GM19328 (cell line): Measurements from ENCODE around the gene NINJ2.

Source experiments
- ATAC-seq: cut with Tn5 transposase; IDR thresholded peaks from one replicate; pipeline ENCODE4 v1.9.1; 2021; ENCODE audit warnings: mild to moderate bottlenecking, moderate library complexity; ENCODE audit not compliant: unreplicated experiment

The NINJ2 gene

GRCh38 chr12:617304-617915 lies 45.8 kb downstream of the NINJ2 start:
- ATAC-seq, result no peak

- ATAC-seq, result no peak
Observed at GRCh38 chr12:615620-616019, 47.6 kb downstream of the NINJ2 start.

- ATAC-seq, result no peak
Observed at GRCh38 chr12:614411-614970, 48.8 kb downstream of the NINJ2 start.

GRCh38 chr12:613996-614395 lies 49.2 kb downstream of the NINJ2 start:
- no peak for ATAC-seq

- no peak for ATAC-seq
Observed at GRCh38 chr12:612886-613285, 50.4 kb downstream of the NINJ2 start.

- ATAC-seq, result no peak
Observed at GRCh38 chr12:612293-612692, 51.0 kb downstream of the NINJ2 start.

- ATAC-seq, result no peak
Observed at GRCh38 chr12:611721-612120, 51.5 kb downstream of the NINJ2 start.

- ATAC-seq, result no peak
Observed at GRCh38 chr12:608921-609320, 54.3 kb downstream of the NINJ2 start.

- no peak for ATAC-seq
Observed at GRCh38 chr12:608413-608812, 54.8 kb downstream of the NINJ2 start.

GRCh38 chr12:607541-608001 lies 55.7 kb downstream of the NINJ2 start:
- ATAC-seq, result no peak

GRCh38 chr12:604956-605355 lies 58.3 kb downstream of the NINJ2 start:
- no peak for ATAC-seq

- ATAC-seq, result no peak
Observed at GRCh38 chr12:602700-603068, 60.6 kb downstream of the NINJ2 start.

GRCh38 chr12:601976-602699 lies 61.1 kb downstream of the NINJ2 start:
- ATAC-seq, result no peak

- ATAC-seq, result no peak
Observed at GRCh38 chr12:599756-600155, 63.5 kb downstream of the NINJ2 start.

- ATAC-seq, result no peak
Observed at GRCh38 chr12:597926-598568, 65.2 kb downstream of the NINJ2 start.

- no peak for ATAC-seq
Observed at GRCh38 chr12:593396-594270, 69.6 kb downstream of the NINJ2 start.

- ATAC-seq, result no peak
Observed at GRCh38 chr12:592024-592505, 71.2 kb downstream of the NINJ2 start.

- ATAC-seq, result no peak
Observed at GRCh38 chr12:591167-592023, 71.8 kb downstream of the NINJ2 start.

GRCh38 chr12:590206-590750 lies 73.0 kb downstream of the NINJ2 start:
- ATAC-seq, result no peak

- ATAC-seq, result no peak
Observed at GRCh38 chr12:588646-589045, 74.6 kb downstream of the NINJ2 start.
